ENCODE results near the gene SEMA4D.

- TF ChIP-seq POLR2A (IDR thresholded peaks at IDR 0.05; ENCODE audit: extremely low read depth, insufficient read length) (no peak), CTCF (IDR thresholded peaks at IDR 0.05; ENCODE audit: low read depth, low read length) (no peak), MAX (IDR thresholded peaks at IDR 0.05; ENCODE audit: low read depth, low read length) (no peak), MYC (IDR thresholded peaks at IDR 0.05; ENCODE audit: low read depth, low read length) (no peak)
These were observed 4.2 kb downstream of the SEMA4D start for GRCh38 chr9:89493671-89494070.

Data from NB4 (cell line).